HFFc6 (cell line): ENCODE results near the gene CMTM8. TPM values are rescaled to one million over a fixed set of nuclear protein-coding genes. Genes with fewer than 3 reads are reported as not detected.

ENCODE experiments used
- DNase-seq: peaks from one replicate; pipeline ENCODE4 v3.0.0-alpha.2; 2018
- H3K27ac Mint-ChIP-seq: 2 replicates; pipeline ENCODE4 v1.8.0; 2020; ENCODE audit warnings: mild to moderate bottlenecking, mixed read lengths
- H3K27me3 Mint-ChIP-seq: 2 replicates; pipeline ENCODE4 v1.8.0; 2021; ENCODE audit warnings: mild to moderate bottlenecking, moderate library complexity, mixed read lengths; ENCODE audit not compliant: insufficient read depth
- H3K36me3 Mint-ChIP-seq: 2 replicates; pipeline ENCODE4 v1.8.0; 2021; ENCODE audit warnings: low read depth, mixed read lengths
- H3K4me1 Mint-ChIP-seq: 2 replicates; pipeline ENCODE4 v1.8.0; 2020; ENCODE audit warnings: low read depth, mixed read lengths
- H3K4me3 Mint-ChIP-seq: 2 replicates; pipeline ENCODE4 v1.8.0; 2020; ENCODE audit warnings: mild to moderate bottlenecking, moderate library complexity, mixed read lengths
- H3K9me3 Mint-ChIP-seq: 2 replicates; pipeline ENCODE4 v1.8.0; 2020; ENCODE audit warnings: mild to moderate bottlenecking, mixed read lengths
- CTCF ChIP-seq: fragments of 200-600 bp; sonication (generic); IDR thresholded peaks from 2 replicates; pipeline ENCODE4 v1.5.0; 2021; ENCODE audit warnings: antibody characterized with exemption, mild to moderate bottlenecking
- total RNA-seq, 6 experiments: library from RNA; stranded (reverse); fragmentation: NEBNext Ultra II Directional; extraction: Animal tissue kit (Norgen Biotek cat#: 25700); gene quantifications; 2 replicates in 1 of 6; 3 replicates in 5 of 6; pipeline ENCODE4 v1.2.3, GENCODE V29; 2021

CMTM8 gene
- total RNA-seq, 6 experiments from 2014 or later: not detected

GRCh38 chr3:32360493-32360827 is 122.0 kb downstream of the CMTM8 start:
- no peaks in the 10 kb centered on the region for H3K4me1 Mint-ChIP-seq
- H3K4me3 Mint-ChIP-seq: no peak overlapping the region

GRCh38 chr3:32366638-32367397 is 128.3 kb downstream of the CMTM8 start:
- Mint-ChIP-seq H3K27me3 (peaks cover 28% of the 10 kb centered on the region), H3K9me3 (no peaks in the 10 kb centered on the region), H3K4me3 (no peak overlapping the region), H3K4me1 (no peaks in the 10 kb centered on the region), H3K27ac (no peak overlapping the region), H3K36me3 (no peaks in the 10 kb centered on the region)
- no peak for TF ChIP-seq CTCF
- DNase-seq: no peak

More at GRCh38 chr3:32360493-32360827, 122.0 kb downstream of the CMTM8 start:
- H3K27me3 Mint-ChIP-seq: peaks cover 34% of the 10 kb centered on the region
- no peaks in the 10 kb centered on the region for H3K36me3 Mint-ChIP-seq
- no peak for TF ChIP-seq CTCF
- H3K27ac Mint-ChIP-seq: no peak overlapping the region
- H3K9me3 Mint-ChIP-seq: no peaks in the 10 kb centered on the region
- DNase-seq: no peak

GRCh38 chr3:32367442-32367841 is 129.0 kb downstream of the CMTM8 start:
- H3K4me1 Mint-ChIP-seq: no peaks in the 10 kb centered on the region
- H3K9me3 Mint-ChIP-seq: no peaks in the 10 kb centered on the region
- no peak overlapping the region for H3K27ac Mint-ChIP-seq
- TF ChIP-seq CTCF: no peak
- peaks cover 32% of the 10 kb centered on the region for H3K27me3 Mint-ChIP-seq
- no peak for DNase-seq
- no peaks in the 10 kb centered on the region for H3K36me3 Mint-ChIP-seq
- no peak overlapping the region for H3K4me3 Mint-ChIP-seq

- no peaks in the 10 kb centered on the region for H3K36me3 Mint-ChIP-seq
- peaks cover 18% of the 10 kb centered on the region for H3K27me3 Mint-ChIP-seq
- H3K27ac Mint-ChIP-seq: no peak overlapping the region
- no peaks in the 10 kb centered on the region for H3K9me3 Mint-ChIP-seq
- no peak for TF ChIP-seq CTCF
- peaks cover 4% of the 10 kb centered on the region; the same call in 1 of the 2 replicates for H3K4me1 Mint-ChIP-seq
- no peak for DNase-seq
- no peak overlapping the region for H3K4me3 Mint-ChIP-seq
These were observed 133.2 kb downstream of the CMTM8 start for GRCh38 chr3:32371461-32372212.

- TF ChIP-seq CTCF: no peak
- no peak overlapping the region for H3K4me3 Mint-ChIP-seq
- no peaks in the 10 kb centered on the region for H3K9me3 Mint-ChIP-seq
- no peaks in the 10 kb centered on the region for H3K36me3 Mint-ChIP-seq
- H3K4me1 Mint-ChIP-seq: peaks cover 4% of the 10 kb centered on the region; the same call in 1 of the 2 replicates
- no peak for DNase-seq
- H3K27ac Mint-ChIP-seq: no peak overlapping the region
- peaks cover 15% of the 10 kb centered on the region for H3K27me3 Mint-ChIP-seq
These were observed 133.7 kb downstream of the CMTM8 start for GRCh38 chr3:32372213-32372490.
